AG04450 (cell line): ENCODE results near the gene NCSTN. TPM values are rescaled to one million over a fixed set of nuclear protein-coding genes. Genes with fewer than 3 reads are reported as not detected.

Experiments used
- CTCF ChIA-PET: fragments of 300-600, 350-600 bp; formaldehyde crosslinking; extraction: SDS; loops from one replicate; lab custom pipeline; 2022; ENCODE audit warnings: antibody characterized with exemption, inconsistent platforms; lab: Charles Lee
- POLR2A ChIA-PET: fragments of 350-600 bp; formaldehyde crosslinking; extraction: SDS; loops from one replicate; lab custom pipeline; 2021; ENCODE audit warnings: antibody characterized with exemption, inconsistent platforms; lab: Yijun Ruan, JAX
- DNase-seq: peaks from one replicate; pipeline ENCODE4 v3.0.0-alpha.2; 2011; ENCODE audit warnings: low read depth, low spot score
- H3K27ac ChIP-seq: one replicate; pipeline ENCODE4 v1.5.1; 2012; ENCODE audit warnings: low read depth, low read length, control low read depth
- H3K27me3 ChIP-seq: one replicate; pipeline ENCODE4 v1.6.0; 2012; ENCODE audit warnings: low read length; ENCODE audit not compliant: control insufficient read depth, insufficient read depth
- H3K4me3 ChIP-seq: 2 replicates; pipeline ENCODE4 v1.5.1; 2011; ENCODE audit warnings: mild to moderate bottlenecking, low read depth, low read length, control low read depth
- H3K9me3 ChIP-seq: 2 replicates; pipeline ENCODE4 v1.5.1; 2012; ENCODE audit warnings: low read length; ENCODE audit not compliant: control insufficient read depth, insufficient read depth
- CTCF ChIP-seq: IDR thresholded peaks from 2 replicates; pipeline ENCODE4 v1.5.1; 2011; ENCODE audit warnings: low read depth, low read length, control low read depth, inconsistent platforms
- polyA plus RNA-seq: library from polyadenylated mRNA; depleted of rRNA; stranded (reverse); fragments of >200 nt; gene quantifications from 2 replicates; pipeline ENCODE4 v1.2.3, GENCODE V29; 2011

NCSTN gene
- polyA plus RNA-seq, 1 experiment, result 189 TPM

- TF ChIP-seq CTCF, result no peak
- H3K4me3 ChIP-seq, result no peak overlapping the region
- no peaks in the 10 kb centered on the region for H3K9me3 ChIP-seq
- no peaks in the 10 kb centered on the region for H3K27me3 ChIP-seq
- DNase-seq, result no peak
- no peak overlapping the region for H3K27ac ChIP-seq
- ChIA-PET CTCF (interaction anchor here (1.1 to 7.3 kb wide), 6 partner anchors 8 to 275 kb away, joined by 3 to 74 read pairs (median 3); partner anchors contain the start of genes COPA and NCSTN), POLR2A (no interaction called here)
Measured at GRCh38 chr1:160353223-160353622, 10.0 kb downstream of the NCSTN start.

- Histone ChIP-seq H3K4me3 (no peak overlapping the region), H3K9me3 (no peaks in the 10 kb centered on the region), H3K27me3 (no peaks in the 10 kb centered on the region), H3K27ac (no peak overlapping the region)
- DNase-seq, result no peak
- ChIA-PET CTCF (interaction anchor here (0.6 to 7.3 kb wide), 11 partner anchors 10 to 282 kb away, joined by 3 to 74 read pairs (median 4); partner anchors contain the start of genes COPA and NCSTN), POLR2A (interaction anchor here (1.5 kb wide), 1 partner anchor 14 kb away, joined by 3 read pairs; no protein-coding TSS in a partner anchor)
- peak; percentile 55 for TF ChIP-seq CTCF
Measured at GRCh38 chr1:160354388-160354985, 11.3 kb downstream of the NCSTN start.

- ChIA-PET CTCF (interaction anchor here (0.6 to 1.0 kb wide), 4 partner anchors 18 to 469 kb away, joined by 3 to 7 read pairs (median 4); no protein-coding TSS in a partner anchor), POLR2A (no interaction called here)
Measured at GRCh38 chr1:160357286-160358002, 14.3 kb downstream of the NCSTN start.

GRCh38 chr1:160358073-160358472 lies 14.9 kb downstream of the NCSTN start:
- Histone ChIP-seq H3K27ac (no peak overlapping the region), H3K4me3 (no peak overlapping the region), H3K9me3 (no peaks in the 10 kb centered on the region), H3K27me3 (no peaks in the 10 kb centered on the region)
- CTCF ChIA-PET, result interaction anchor here (1.0 kb wide), 3 partner anchors 18 to 19 kb away, joined by 3 to 4 read pairs (median 3); no protein-coding TSS in a partner anchor
- no peak for DNase-seq
- POLR2A ChIA-PET, result no interaction called here
- no peak for TF ChIP-seq CTCF

More at GRCh38 chr1:160357286-160358002, 14.3 kb downstream of the NCSTN start:
- TF ChIP-seq CTCF, result no peak
- Histone ChIP-seq H3K9me3 (no peaks in the 10 kb centered on the region), H3K4me3 (no peak overlapping the region), H3K27ac (no peak overlapping the region), H3K27me3 (no peaks in the 10 kb centered on the region)
- DNase-seq, result no peak
